ENCODE measurements around the gene VSNL1. TPM values are rescaled to one million over a fixed set of nuclear protein-coding genes. Genes with fewer than 3 reads are reported as not detected.

Gene VSNL1
- total RNA-seq, 1 experiment from 2014 or later = 7.8 TPM

- Histone ChIP-seq H3K27ac (ENCODE audit: low read depth, low read length, poor library complexity, severe bottlenecking) (no peak overlapping the region), H3K9me3 (ENCODE audit: low read depth, low read length, poor library complexity, severe bottlenecking) (no peaks in the 10 kb centered on the region), H3K4me3 (ENCODE audit: low read depth, low read length, poor library complexity, severe bottlenecking) (no peak overlapping the region), H3K4me1 (ENCODE audit: insufficient read depth, low read length, poor library complexity, severe bottlenecking) (no peaks in the 10 kb centered on the region), H3K27me3 (replicated peaks; ENCODE audit: insufficient read depth, low read depth, low read length, poor library complexity) (no peaks in the 10 kb centered on the region), H3K36me3 (ENCODE audit: insufficient read depth, low read length, poor library complexity, severe bottlenecking) (no peaks in the 10 kb centered on the region)
- CTCF ChIA-PET = no interaction called here
- intact Hi-C loops (cut with micrococcal nuclease; ENCODE audit: unreplicated experiment) = loop anchor here (10.0 kb wide), 1 partner anchor 994 kb away; no protein-coding TSS in a partner anchor
- POLR2A ChIA-PET (ENCODE audit: low non-redundant PET) = interaction anchor here (0.6 kb wide), 1 partner anchor 249 kb away, joined by 3 read pairs; no protein-coding TSS in a partner anchor
- no TSS peak for BruUV-seq (replicated peaks)
- no peak for TF ChIP-seq EZH2 (IDR thresholded peaks at IDR 0.05; ENCODE audit: borderline replicate concordance, low read depth, low read length, poor library complexity, severe bottlenecking)
- TF ChIP-seq, protein P1, sequence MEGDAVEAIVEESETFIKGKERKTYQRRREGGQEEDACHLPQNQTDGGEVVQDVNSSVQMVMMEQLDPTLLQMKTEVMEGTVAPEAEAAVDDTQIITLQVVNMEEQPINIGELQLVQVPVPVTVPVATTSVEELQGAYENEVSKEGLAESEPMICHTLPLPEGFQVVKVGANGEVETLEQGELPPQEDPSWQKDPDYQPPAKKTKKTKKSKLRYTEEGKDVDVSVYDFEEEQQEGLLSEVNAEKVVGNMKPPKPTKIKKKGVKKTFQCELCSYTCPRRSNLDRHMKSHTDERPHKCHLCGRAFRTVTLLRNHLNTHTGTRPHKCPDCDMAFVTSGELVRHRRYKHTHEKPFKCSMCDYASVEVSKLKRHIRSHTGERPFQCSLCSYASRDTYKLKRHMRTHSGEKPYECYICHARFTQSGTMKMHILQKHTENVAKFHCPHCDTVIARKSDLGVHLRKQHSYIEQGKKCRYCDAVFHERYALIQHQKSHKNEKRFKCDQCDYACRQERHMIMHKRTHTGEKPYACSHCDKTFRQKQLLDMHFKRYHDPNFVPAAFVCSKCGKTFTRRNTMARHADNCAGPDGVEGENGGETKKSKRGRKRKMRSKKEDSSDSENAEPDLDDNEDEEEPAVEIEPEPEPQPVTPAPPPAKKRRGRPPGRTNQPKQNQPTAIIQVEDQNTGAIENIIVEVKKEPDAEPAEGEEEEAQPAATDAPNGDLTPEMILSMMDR (conservative IDR thresholded peaks at IDR 0.05; ENCODE audit: low read depth, low read length) = no peak
- no peak for DNase-seq (ENCODE audit: low spot score)
These were observed 88.1 kb downstream of the VSNL1 start for GRCh38 chr2:17628349-17629261.

DNA sequence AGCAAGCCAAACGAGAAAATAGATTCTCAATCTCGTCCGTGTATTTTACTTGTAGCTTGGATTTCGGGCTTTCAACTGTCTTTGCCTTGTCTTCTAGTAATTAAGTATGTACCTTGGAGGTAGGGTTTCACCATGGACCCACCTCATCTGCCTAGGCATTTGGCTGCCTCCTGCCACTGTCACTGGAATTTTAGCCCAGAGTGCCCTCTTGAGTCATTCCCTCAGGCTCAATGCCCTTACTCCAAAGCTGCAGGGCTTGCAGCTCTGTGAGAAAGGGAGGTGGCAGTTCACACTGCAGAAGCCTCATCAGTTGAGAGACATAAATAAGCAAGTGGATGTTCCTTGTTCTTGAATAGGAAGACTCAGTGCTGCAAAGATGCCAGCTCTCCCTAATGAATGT lies 89.6 kb downstream of the VSNL1 start:
- intact Hi-C loops (cut with micrococcal nuclease; ENCODE audit: unreplicated experiment) = no loop called here
- no TSS peak for BruUV-seq (replicated peaks)
- H3K9me3 ChIP-seq (ENCODE audit: low read depth, low read length, poor library complexity, severe bottlenecking) = no peaks in the 10 kb centered on the region
- ChIA-PET POLR2A (ENCODE audit: low non-redundant PET) (no interaction called here), CTCF (no interaction called here)
- H3K4me3 ChIP-seq (ENCODE audit: low read depth, low read length, poor library complexity, severe bottlenecking) = no peak overlapping the region
- no peaks in the 10 kb centered on the region for H3K27me3 ChIP-seq (replicated peaks; ENCODE audit: insufficient read depth, low read depth, low read length, poor library complexity)
- DNase-seq (ENCODE audit: low spot score) = no peak
- no peaks in the 10 kb centered on the region for H3K4me1 ChIP-seq (ENCODE audit: insufficient read depth, low read length, poor library complexity, severe bottlenecking)
- H3K36me3 ChIP-seq (ENCODE audit: insufficient read depth, low read length, poor library complexity, severe bottlenecking) = no peaks in the 10 kb centered on the region
- no peak overlapping the region for H3K27ac ChIP-seq (ENCODE audit: low read depth, low read length, poor library complexity, severe bottlenecking)
- TF ChIP-seq, protein P1 (conservative IDR thresholded peaks at IDR 0.05; ENCODE audit: low read depth, low read length) = no peak

GRCh38 chr2:17634997-17635396 lies 94.5 kb downstream of the VSNL1 start:
- POLR2A ChIA-PET (ENCODE audit: low non-redundant PET) = no interaction called here
- CTCF ChIA-PET = no interaction called here
- no peak overlapping the region for H3K27ac ChIP-seq (ENCODE audit: low read depth, low read length, poor library complexity, severe bottlenecking)
- DNase-seq (ENCODE audit: low spot score) = no peak
- BruUV-seq (replicated peaks) = no TSS peak
- H3K4me3 ChIP-seq (ENCODE audit: low read depth, low read length, poor library complexity, severe bottlenecking) = no peak overlapping the region
- intact Hi-C loops (cut with micrococcal nuclease; ENCODE audit: unreplicated experiment) = no loop called here
- H3K27me3 ChIP-seq (replicated peaks; ENCODE audit: insufficient read depth, low read depth, low read length, poor library complexity) = no peaks in the 10 kb centered on the region
- no peaks in the 10 kb centered on the region for H3K36me3 ChIP-seq (ENCODE audit: insufficient read depth, low read length, poor library complexity, severe bottlenecking)
- no peaks in the 10 kb centered on the region for H3K9me3 ChIP-seq (ENCODE audit: low read depth, low read length, poor library complexity, severe bottlenecking)
- H3K4me1 ChIP-seq (ENCODE audit: insufficient read depth, low read length, poor library complexity, severe bottlenecking) = no peaks in the 10 kb centered on the region
- TF ChIP-seq EZH2 (IDR thresholded peaks at IDR 0.05; ENCODE audit: borderline replicate concordance, low read depth, low read length, poor library complexity, severe bottlenecking) = no peak
- TF ChIP-seq, protein P1 (conservative IDR thresholded peaks at IDR 0.05; ENCODE audit: low read depth, low read length) = no peak
